ENCODE results near the gene PCYT2. TPM values are rescaled to one million over a fixed set of nuclear protein-coding genes. Genes with fewer than 3 reads are reported as not detected.

The PCYT2 gene
- total RNA-seq, 2 experiments from 2014 or later = 18.7 to 18.9 TPM

- Mint-ChIP-seq H3K4me1 (ENCODE audit: low read depth) (peaks cover 8% of the 10 kb centered on the region), H3K27ac (no peak overlapping the region), H3K36me3 (ENCODE audit: low read depth) (peaks cover 52% of the 10 kb centered on the region), H3K27me3 (peaks cover 13% of the 10 kb centered on the region), H3K4me3 (no peak overlapping the region), H3K9me3 (no peaks in the 10 kb centered on the region)
- ChIA-PET CTCF (no interaction called here), POLR2A (no interaction called here)
- Histone ChIP-seq H3K9me3 (ENCODE audit: control insufficient read depth in 1 of 2, insufficient read depth in 1 of 2, low read length in 2 of 2) (peaks cover 0 to 5% of the 10 kb centered on the region in 2 experiments), H3K27ac (ENCODE audit: low read depth in 1 of 2, low read length in 2 of 2) (no peak overlapping the region), H3K36me3 (ENCODE audit: insufficient read depth, low read length) (peaks cover 35% of the 10 kb centered on the region), H3K4me3 (ENCODE audit: low read length) (no peak overlapping the region), H3K4me1 (ENCODE audit: insufficient read depth, low read length) (peaks cover 14% of the 10 kb centered on the region), H3K27me3 (ENCODE audit: control insufficient read depth in 1 of 2, insufficient read depth in 2 of 2, low read length in 2 of 2) (peaks cover 7 to 11% of the 10 kb centered on the region in 2 experiments)
- intact Hi-C loops (cut with DNase I, micrococcal nuclease) = no loop called here
- ATAC-seq (ENCODE audit: poor library complexity) (no peak), DNase-seq (no peak)
- TF ChIP-seq CTCF (IDR thresholded peaks at IDR 0.05) = no peak
Measured at GRCh38 chr17:81898029-81898866, 13.0 kb downstream of the PCYT2 start.

GRCh38 chr17:81895400-81895799, 15.8 kb downstream of the PCYT2 start:
- Histone ChIP-seq H3K9me3 (ENCODE audit: control insufficient read depth in 1 of 2, insufficient read depth in 1 of 2, low read length in 2 of 2) (no peaks in the 10 kb centered on the region), H3K27ac (ENCODE audit: low read depth in 1 of 2, low read length in 2 of 2) (no peak overlapping the region), H3K4me1 (ENCODE audit: insufficient read depth, low read length) (peaks cover 15% of the 10 kb centered on the region), H3K27me3 (ENCODE audit: control insufficient read depth in 1 of 2, insufficient read depth in 2 of 2, low read length in 2 of 2) (no peaks in the 10 kb centered on the region), H3K4me3 (ENCODE audit: low read length) (no peak overlapping the region), H3K36me3 (ENCODE audit: insufficient read depth, low read length) (peaks cover 34% of the 10 kb centered on the region)
- Mint-ChIP-seq H3K27ac (no peak overlapping the region), H3K27me3 (peaks cover 5% of the 10 kb centered on the region), H3K9me3 (no peaks in the 10 kb centered on the region), H3K36me3 (ENCODE audit: low read depth) (peaks cover 55% of the 10 kb centered on the region), H3K4me3 (no peak overlapping the region), H3K4me1 (ENCODE audit: low read depth) (peaks cover 5% of the 10 kb centered on the region)
- ATAC-seq (ENCODE audit: poor library complexity) (no peak), DNase-seq (no peak)
- no peak for TF ChIP-seq CTCF (IDR thresholded peaks at IDR 0.05)
- POLR2A ChIA-PET = no interaction called here
- CTCF ChIA-PET = no interaction called here
- intact Hi-C loops (cut with DNase I, micrococcal nuclease) = no loop called here

- Histone ChIP-seq H3K4me1 (ENCODE audit: insufficient read depth, low read length) (peaks cover 27% of the 10 kb centered on the region), H3K4me3 (ENCODE audit: low read length) (peak overlapping the region; percentile 62), H3K27ac (ENCODE audit: low read depth in 1 of 2, low read length in 2 of 2) (no peak overlapping the region), H3K27me3 (ENCODE audit: control insufficient read depth in 1 of 2, insufficient read depth in 2 of 2, low read length in 2 of 2) (no peaks in the 10 kb centered on the region), H3K9me3 (ENCODE audit: control insufficient read depth in 1 of 2, insufficient read depth in 1 of 2, low read length in 2 of 2) (no peaks in the 10 kb centered on the region), H3K36me3 (ENCODE audit: insufficient read depth, low read length) (peaks cover 56% of the 10 kb centered on the region)
- TF ChIP-seq CTCF (IDR thresholded peaks at IDR 0.05) = no peak
- peak overlapping the region; percentile 95 for H3K27ac Mint-ChIP-seq
- H3K9me3 Mint-ChIP-seq = no peaks in the 10 kb centered on the region
- no peaks in the 10 kb centered on the region for H3K27me3 Mint-ChIP-seq
- DNase-seq (no peak), ATAC-seq (ENCODE audit: poor library complexity) (no peak)
- H3K4me1 Mint-ChIP-seq (ENCODE audit: low read depth) = peaks cover 5% of the 10 kb centered on the region
- intact Hi-C loops (cut with DNase I, micrococcal nuclease) = loop anchor here (1.0 to 5.0 kb wide), 6 partner anchors 20 to 160 kb away; partner anchors contain the start of genes PCYT2 (in 2 of the 2), ARHGDIA (in 1 of the 2), GPS1 (in 1 of the 2) and MAFG (in 1 of the 2)
- ChIA-PET CTCF (no interaction called here), POLR2A (interaction anchor here (1.3 to 3.5 kb wide), 2 partner anchors 20 to 25 kb away, joined by 5 to 23 read pairs; partner anchors contain the start of gene ARHGDIA)
- H3K4me3 Mint-ChIP-seq = peak overlapping the region; percentile 99
- peaks cover 63% of the 10 kb centered on the region for H3K36me3 Mint-ChIP-seq (ENCODE audit: low read depth)
Measured at GRCh38 chr17:81891303-81891552, 20.0 kb downstream of the PCYT2 start.

All from CD4-positive, alpha-beta T cell (primary cell).